ENCODE measurements around the gene MXRA8.

Gene MXRA8

GRCh38 chr1:1333551-1334241 lies 24.7 kb downstream of the MXRA8 start:
- no peak for DNase-seq

- DNase-seq = no peak
These were observed 25.4 kb downstream of the MXRA8 start for GRCh38 chr1:1332774-1333480.

- no peak for DNase-seq
These were observed 26.2 kb downstream of the MXRA8 start for GRCh38 chr1:1332031-1332755.

- DNase-seq = no peak
These were observed 27.0 kb downstream of the MXRA8 start, which contains the start of gene TAS1R3 for GRCh38 chr1:1331068-1331965. Gene TAS1R3 (plus strand): TSS chr1:1331280. CDS start chr1:1331346, 66 bp downstream.

- DNase-seq = peak in 2 of 3 experiments; percentile 18 to 45
These were observed 27.8 kb downstream of the MXRA8 start for GRCh38 chr1:1330366-1331067.

- no peak for DNase-seq
These were observed 28.8 kb downstream of the MXRA8 start for GRCh38 chr1:1329304-1330210.

- no peak for DNase-seq
These were observed 30.1 kb downstream of the MXRA8 start for GRCh38 chr1:1328254-1328653.

GRCh38 chr1:1327291-1327690 lies 31.1 kb downstream of the MXRA8 start:
- DNase-seq = no peak

- no peak for DNase-seq
These were observed 32.2 kb downstream of the MXRA8 start for GRCh38 chr1:1326075-1326605.

- no peak for DNase-seq
These were observed 32.9 kb downstream of the MXRA8 start for GRCh38 chr1:1325288-1326074.

- peak; percentile 86 to 95 (median 93) for DNase-seq
These were observed 33.6 kb downstream of the MXRA8 start, which contains the start of the genes CPTP and INTS11 for GRCh38 chr1:1324524-1325287. Gene CPTP (plus strand): TSS chr1:1324802. CDS start chr1:1326911, 2,109 bp downstream. Gene INTS11 (minus strand): TSS chr1:1324660. CDS start chr1:1324608, 52 bp downstream.

GRCh38 chr1:1324084-1324523 lies 34.3 kb downstream of the MXRA8 start:
- DNase-seq = no peak

GRCh38 chr1:1322952-1323351 lies 35.4 kb downstream of the MXRA8 start:
- no peak for DNase-seq

GRCh38 chr1:1322418-1322817 lies 35.9 kb downstream of the MXRA8 start:
- DNase-seq = no peak

- no peak for DNase-seq
These were observed 36.9 kb downstream of the MXRA8 start for GRCh38 chr1:1321477-1321876.

GRCh38 chr1:1320666-1321448 lies 37.5 kb downstream of the MXRA8 start:
- no peak for DNase-seq

- no peak for DNase-seq
These were observed 38.8 kb downstream of the MXRA8 start for GRCh38 chr1:1319646-1319941.
